ENCODE measurements around the gene MAPK8. TPM values are rescaled to one million over a fixed set of nuclear protein-coding genes. Genes with fewer than 3 reads are reported as not detected.

MAPK8 gene
- total RNA-seq, 1 donor from 2014 or later = 43.2 TPM

- DNase-seq (ENCODE audit: low read depth) (no peak), FAIRE-seq (no peak)
- no peak for TF ChIP-seq CTCF (IDR thresholded peaks at IDR 0.05; ENCODE audit: insufficient read depth, low read length, severe bottlenecking)
- Histone ChIP-seq H3K36me3 (ENCODE audit: control insufficient read depth, insufficient read depth, low read length) (no peaks in the 10 kb centered on the region), H3K4me3 (ENCODE audit: low read depth, low read length) (no peak overlapping the region), H3K27me3 (ENCODE audit: control insufficient read depth, insufficient read depth, low read length) (no peaks in the 10 kb centered on the region)
Measured at GRCh38 chr10:48353246-48353645, 46.8 kb downstream of the MAPK8 start.

GRCh38 chr10:48357631-48358030, 51.2 kb downstream of the MAPK8 start:
- FAIRE-seq = no peak
- no peak overlapping the region for H3K4me3 ChIP-seq (ENCODE audit: low read depth, low read length)
- H3K36me3 ChIP-seq (ENCODE audit: control insufficient read depth, insufficient read depth, low read length) = no peaks in the 10 kb centered on the region
- TF ChIP-seq CTCF (IDR thresholded peaks at IDR 0.05; ENCODE audit: insufficient read depth, low read length, severe bottlenecking) = no peak
- no peak for DNase-seq (ENCODE audit: low read depth)
- H3K27me3 ChIP-seq (ENCODE audit: control insufficient read depth, insufficient read depth, low read length) = no peaks in the 10 kb centered on the region

- no peak for FAIRE-seq
- no peak for TF ChIP-seq CTCF (IDR thresholded peaks at IDR 0.05; ENCODE audit: insufficient read depth, low read length, severe bottlenecking)
- no peak overlapping the region for H3K4me3 ChIP-seq (ENCODE audit: low read depth, low read length)
- H3K36me3 ChIP-seq (ENCODE audit: control insufficient read depth, insufficient read depth, low read length) = no peaks in the 10 kb centered on the region
- H3K27me3 ChIP-seq (ENCODE audit: control insufficient read depth, insufficient read depth, low read length) = no peaks in the 10 kb centered on the region
- DNase-seq (ENCODE audit: low read depth) = no peak
Measured at GRCh38 chr10:48358162-48358561, 51.7 kb downstream of the MAPK8 start.

GRCh38 chr10:48358838-48359237, 52.4 kb downstream of the MAPK8 start:
- Histone ChIP-seq H3K36me3 (ENCODE audit: control insufficient read depth, insufficient read depth, low read length) (no peaks in the 10 kb centered on the region), H3K4me3 (ENCODE audit: low read depth, low read length) (no peak overlapping the region), H3K27me3 (ENCODE audit: control insufficient read depth, insufficient read depth, low read length) (no peaks in the 10 kb centered on the region)
- TF ChIP-seq CTCF (IDR thresholded peaks at IDR 0.05; ENCODE audit: insufficient read depth, low read length, severe bottlenecking) = no peak
- no peak for FAIRE-seq
- no peak for DNase-seq (ENCODE audit: low read depth)

- no peak for DNase-seq (ENCODE audit: low read depth)
- no peak overlapping the region for H3K4me3 ChIP-seq (ENCODE audit: low read depth, low read length)
- no peak for FAIRE-seq
- TF ChIP-seq CTCF (IDR thresholded peaks at IDR 0.05; ENCODE audit: insufficient read depth, low read length, severe bottlenecking) = no peak
- H3K36me3 ChIP-seq (ENCODE audit: control insufficient read depth, insufficient read depth, low read length) = no peaks in the 10 kb centered on the region
- H3K27me3 ChIP-seq (ENCODE audit: control insufficient read depth, insufficient read depth, low read length) = no peaks in the 10 kb centered on the region
Measured at GRCh38 chr10:48361176-48361575, 54.7 kb downstream of the MAPK8 start.

- TF ChIP-seq CTCF (IDR thresholded peaks at IDR 0.05; ENCODE audit: insufficient read depth, low read length, severe bottlenecking) = peak; percentile 63
- Histone ChIP-seq H3K27me3 (ENCODE audit: control insufficient read depth, insufficient read depth, low read length) (no peaks in the 10 kb centered on the region), H3K4me3 (ENCODE audit: low read depth, low read length) (no peak overlapping the region), H3K36me3 (ENCODE audit: control insufficient read depth, insufficient read depth, low read length) (no peaks in the 10 kb centered on the region)
- FAIRE-seq (no peak), DNase-seq (ENCODE audit: low read depth) (peak; percentile 76)
Measured at GRCh38 chr10:48363617-48364355, 57.3 kb downstream of the MAPK8 start.
